H1 (cell line): Measurements from ENCODE around the gene OR2A12. TPM values are rescaled to one million over a fixed set of nuclear protein-coding genes. Genes with fewer than 3 reads are reported as not detected.

Experiments used
- polyA plus RNA-seq, 7 experiments: library from polyadenylated mRNA; depleted of rRNA in 3 of 7; stranded (reverse) in 5 of 7; unstranded in 2 of 7; fragments of >200 nt in 5 of 7; fragments of 200-250 nt in 2 of 7; gene quantifications; 1 replicate in 5 of 7; 2 replicates in 1 of 7; 4 replicates in 1 of 7; pipeline versions ENCODE4 v1.2.1 to v1.2.3, GENCODE V29; 2011 to 2013; ENCODE audit warnings: missing spikeins in 2 of 7, mixed read lengths in 2 of 7
- small RNA-seq: library from polyadenylated mRNA; stranded (forward); fragments of <200 nt; extraction: miRNeasy Mini kit (QIAGEN cat#:217004); gene quantifications from one replicate; pipeline ENCODE3, GENCODE V24; 2013; ENCODE audit not compliant: insufficient read depth
- total RNA-seq: library from RNA; stranded (reverse); fragmentation: NEBNext Ultra II Directional; extraction: Animal tissue kit (Norgen Biotek cat#: 25700); gene quantifications from 2 replicates; pipeline ENCODE4 v1.2.1, GENCODE V29; 2021

OR2A12 gene
- total and polyA plus RNA-seq, 2 of the 8 experiments (the other 6 are each of a cell fraction or from before 2014, with no cell fraction given): not detected

Small RNA genes lying within 50 kb of the gene (small RNA-seq; reads per million reads assigned to genes)
- not detected for gene OR2A41P

Other genes starting within 250 kb of the OR2A12 start
- gene TCAF1, start 184.1 kb upstream of the OR2A12 start, total RNA-seq: 28.0 and 30.7 TPM in 2 replicates
- gene TCAF1, start 184.1 kb upstream of the OR2A12 start, polyA plus RNA-seq (2011; rRNA removed): 9.6 and 20.4 TPM in 2 replicates
- gene OR2F2, start 151.0 kb upstream of the OR2A12 start, total RNA-seq: not detected in 2 replicates
- gene OR2F2, start 151.0 kb upstream of the OR2A12 start, polyA plus RNA-seq (2011; rRNA removed): not detected in 2 replicates
- gene OR2F1, start 131.4 kb upstream of the OR2A12 start, total RNA-seq: 0.19 TPM in 1 of 2 replicates, not detected in the other
- gene OR2F1, start 131.4 kb upstream of the OR2A12 start, polyA plus RNA-seq (2011; rRNA removed): 0.08 TPM in 1 of 2 replicates, not detected in the other
- not detected in 2 replicates for gene OR6B1, start 86.0 kb upstream of the OR2A12 start, total RNA-seq
- gene OR6B1, start 86.0 kb upstream of the OR2A12 start, polyA plus RNA-seq (2011; rRNA removed): not detected in 2 replicates
- gene OR2A5, start 37.3 kb upstream of the OR2A12 start, total RNA-seq: not detected in 2 replicates
- gene OR2A5, start 37.3 kb upstream of the OR2A12 start, polyA plus RNA-seq (2011; rRNA removed): not detected in 2 replicates
- not detected in 2 replicates for gene OR2A25, start 16.5 kb upstream of the OR2A12 start, total RNA-seq
- gene OR2A25, start 16.5 kb upstream of the OR2A12 start, polyA plus RNA-seq (2011; rRNA removed): not detected in 2 replicates
- not detected in 2 replicates for gene OR2A2, start 23.3 kb downstream of the OR2A12 start, total RNA-seq
- not detected in 2 replicates for gene OR2A2, start 23.3 kb downstream of the OR2A12 start, polyA plus RNA-seq (2011; rRNA removed)
- not detected in 2 replicates for gene OR2A14, start 36.9 kb downstream of the OR2A12 start, total RNA-seq
- not detected in 2 replicates for gene OR2A14, start 36.9 kb downstream of the OR2A12 start, polyA plus RNA-seq (2011; rRNA removed)
- 9.8 and 10.3 TPM in 2 replicates for gene CTAGE4, start 97.2 kb downstream of the OR2A12 start, total RNA-seq
- 1.7 and 2.9 TPM in 2 replicates for gene CTAGE4, start 97.2 kb downstream of the OR2A12 start, polyA plus RNA-seq (2011; rRNA removed)
- 11.8 and 14.2 TPM in 2 replicates for gene ARHGEF35, start 109.6 kb downstream of the OR2A12 start, total RNA-seq
- gene ARHGEF35, start 109.6 kb downstream of the OR2A12 start, polyA plus RNA-seq (2011; rRNA removed): 0.86 and 1.3 TPM in 2 replicates
- gene OR2A42, start 153.3 kb downstream of the OR2A12 start, total RNA-seq: not detected in 2 replicates
- 0.09 TPM in 1 of 2 replicates, not detected in the other for gene OR2A42, start 153.3 kb downstream of the OR2A12 start, polyA plus RNA-seq (2011; rRNA removed)
- 1.6 and 1.9 TPM in 2 replicates for gene OR2A7, start 178.5 kb downstream of the OR2A12 start, total RNA-seq
- 3.3 and 3.4 TPM in 2 replicates for gene OR2A7, start 178.5 kb downstream of the OR2A12 start, polyA plus RNA-seq (2011; rRNA removed)
- gene CTAGE8, start 183.0 kb downstream of the OR2A12 start, total RNA-seq: not detected in 2 replicates
- not detected in 2 replicates for gene CTAGE8, start 183.0 kb downstream of the OR2A12 start, polyA plus RNA-seq (2011; rRNA removed)
- gene OR2A1, start 226.1 kb downstream of the OR2A12 start, total RNA-seq: not detected in 2 replicates
- gene OR2A1, start 226.1 kb downstream of the OR2A12 start, polyA plus RNA-seq (2011; rRNA removed): 0.05 and 0.11 TPM in 2 replicates